ENCODE results near the gene AGR3.

AGR3 gene

DNA sequence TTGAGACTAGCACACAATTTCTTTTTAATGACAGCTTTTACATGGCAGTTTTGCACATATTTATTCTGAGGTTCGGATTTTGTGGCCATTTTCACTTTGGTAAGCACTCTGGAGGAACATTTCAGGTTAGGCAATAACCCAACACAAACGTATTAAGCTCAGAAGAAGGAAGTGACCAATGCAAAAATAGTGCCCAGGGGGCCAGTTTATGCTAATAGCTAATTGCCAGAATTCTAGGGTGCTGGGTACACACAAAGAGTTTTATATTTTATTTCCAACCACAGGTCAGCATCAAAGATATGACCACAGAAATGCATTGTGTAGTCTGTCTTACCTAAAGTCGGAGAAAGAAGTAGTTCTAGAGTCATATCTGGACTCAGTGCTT is 68.6 kb downstream of the AGR3 start:
- Histone ChIP-seq H3K4me1 (ENCODE audit: control insufficient read depth, insufficient read depth, low read length) (peaks cover 7% of the 10 kb centered on the region), H3K9me3 (ENCODE audit: control insufficient read depth, insufficient read depth, low read depth, low read length) (no peaks in the 10 kb centered on the region), H3K36me3 (ENCODE audit: control insufficient read depth in 2 of 2, insufficient read depth in 1 of 2, low read length in 2 of 2) (no peaks in the 10 kb centered on the region), H3K27ac (ENCODE audit: extremely low read depth, low read depth, low read length) (no peak overlapping the region), H3K4me3 (ENCODE audit: low read depth, low read length) (no peak overlapping the region)
- CTCF ChIA-PET, result interaction anchor here (1.0 to 1.2 kb wide), 2 partner anchors 12 to 113 kb away, joined by 3 to 6 read pairs; no protein-coding TSS in a partner anchor
- POLR2A ChIA-PET, result no interaction called here
- no peak for TF ChIP-seq ZNF132 (tag by site-specific recombination; IDR thresholded peaks at IDR 0.05; ENCODE audit: borderline replicate concordance)
- TF ChIP-seq ZFP37 (tag by site-specific recombination; IDR thresholded peaks at IDR 0.05), result no peak
- no peak for TF ChIP-seq YY1 (tag by site-specific recombination; IDR thresholded peaks at IDR 0.05)
- TF ChIP-seq ZNF169 (tag by site-specific recombination; IDR thresholded peaks at IDR 0.05), result no peak
- no peak for TF ChIP-seq BCL11B (tag by site-specific recombination; IDR thresholded peaks at IDR 0.05; ENCODE audit: low read depth)
- TF ChIP-seq ZBTB17 (tag by site-specific recombination; IDR thresholded peaks at IDR 0.05), result no peak

- Histone ChIP-seq H3K4me1 (ENCODE audit: control insufficient read depth, insufficient read depth, low read length) (peaks cover 7% of the 10 kb centered on the region), H3K9me3 (ENCODE audit: control insufficient read depth, insufficient read depth, low read depth, low read length) (no peaks in the 10 kb centered on the region), H3K4me3 (ENCODE audit: low read depth, low read length) (no peak overlapping the region), H3K36me3 (ENCODE audit: control insufficient read depth in 2 of 2, insufficient read depth in 1 of 2, low read length in 2 of 2) (no peaks in the 10 kb centered on the region), H3K27ac (ENCODE audit: extremely low read depth, low read depth, low read length) (no peak overlapping the region)
- ChIA-PET CTCF (interaction anchor here (0.7 to 1.2 kb wide), 4 partner anchors 11 to 114 kb away, joined by 3 to 6 read pairs (median 3); no protein-coding TSS in a partner anchor), POLR2A (no interaction called here)
- TF ChIP-seq HOXD13 (CRISPR knock-in tag; IDR thresholded peaks at IDR 0.05; ENCODE audit: borderline replicate concordance), result no peak
Measured at GRCh38 chr7:16812542-16813231, 69.1 kb downstream of the AGR3 start.

DNA sequence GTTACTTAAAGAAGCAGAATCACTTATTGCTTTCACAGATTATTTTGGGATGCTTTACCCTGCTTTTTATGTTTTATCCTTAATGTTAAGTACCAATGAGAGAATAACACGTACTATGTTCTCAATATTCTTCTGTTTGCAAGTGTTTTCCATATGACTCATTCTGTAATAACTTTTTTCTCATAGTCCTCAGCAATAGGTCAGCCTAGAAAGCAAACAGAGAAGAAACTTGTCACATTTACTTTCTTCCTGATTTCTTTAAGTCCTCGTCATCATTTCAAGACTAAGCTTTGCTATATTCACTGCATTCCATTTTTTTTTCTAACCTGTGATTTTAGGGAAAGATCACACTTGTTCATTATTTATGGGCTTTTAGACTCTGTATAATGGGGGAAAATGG is 70.2 kb downstream of the AGR3 start:
- CTCF ChIA-PET, result no interaction called here
- Histone ChIP-seq H3K4me3 (ENCODE audit: low read depth, low read length) (no peak overlapping the region), H3K36me3 (ENCODE audit: control insufficient read depth in 2 of 2, insufficient read depth in 1 of 2, low read length in 2 of 2) (no peaks in the 10 kb centered on the region), H3K9me3 (ENCODE audit: control insufficient read depth, insufficient read depth, low read depth, low read length) (no peaks in the 10 kb centered on the region), H3K27ac (ENCODE audit: extremely low read depth, low read depth, low read length) (no peak overlapping the region), H3K4me1 (ENCODE audit: control insufficient read depth, insufficient read depth, low read length) (peaks cover 7% of the 10 kb centered on the region)
- TF ChIP-seq ZNF529 (tag by site-specific recombination; IDR thresholded peaks at IDR 0.05; ENCODE audit: insufficient replicate concordance), result no peak
- TF ChIP-seq PRDM1 (tag by site-specific recombination; IDR thresholded peaks at IDR 0.05), result peak; percentile 58
- TF ChIP-seq PBX3 (CRISPR knock-in tag; IDR thresholded peaks at IDR 0.05), result no peak
- no peak for TF ChIP-seq ZNF544 (tag by site-specific recombination; IDR thresholded peaks at IDR 0.05)
- TF ChIP-seq KLF9 (tag by site-specific recombination; IDR thresholded peaks at IDR 0.05; ENCODE audit: low read depth), result no peak
- TF ChIP-seq ZNF549 (tag by site-specific recombination; IDR thresholded peaks at IDR 0.05), result no peak
- TF ChIP-seq ZNF521 (tag by site-specific recombination; IDR thresholded peaks at IDR 0.05), result no peak
- no peak for TF ChIP-seq ZNF274 (IDR thresholded peaks at IDR 0.05; ENCODE audit: low read length)
- TF ChIP-seq ZNF274 (tag by site-specific recombination; IDR thresholded peaks at IDR 0.05; ENCODE audit: borderline replicate concordance), result no peak
- POLR2A ChIA-PET, result no interaction called here

- TF ChIP-seq KLF7 (tag by site-specific recombination; IDR thresholded peaks at IDR 0.05; ENCODE audit: borderline replicate concordance) (no peak), ZNF792 (tag by site-specific recombination; IDR thresholded peaks at IDR 0.05) (no peak), BCL11B (tag by site-specific recombination; IDR thresholded peaks at IDR 0.05; ENCODE audit: low read depth) (no peak), ZNF24 (tag by site-specific recombination; IDR thresholded peaks at IDR 0.05) (no peak)
- Histone ChIP-seq H3K4me3 (ENCODE audit: low read depth, low read length) (no peak overlapping the region), H3K9me3 (ENCODE audit: control insufficient read depth, insufficient read depth, low read depth, low read length) (no peaks in the 10 kb centered on the region), H3K4me1 (ENCODE audit: control insufficient read depth, insufficient read depth, low read length) (peaks cover 7% of the 10 kb centered on the region), H3K27ac (ENCODE audit: extremely low read depth, low read depth, low read length) (no peak overlapping the region), H3K36me3 (ENCODE audit: control insufficient read depth in 2 of 2, insufficient read depth in 1 of 2, low read length in 2 of 2) (no peaks in the 10 kb centered on the region)
- ChIA-PET CTCF (no interaction called here), POLR2A (no interaction called here)
Measured at GRCh38 chr7:16810573-16810972, 71.2 kb downstream of the AGR3 start.

Measured in HEK293 (cell line).